Mucosa of stomach (tissue), 1 donor: Measurements from ENCODE around the gene ACVR1B.
"Not testable (repeated sequence)": the region's sequence is repeated elsewhere in the genome, so short reads cannot be mapped to it uniquely, and the experiment has no call there.

ENCODE experiments used
- H3K27me3 ChIP-seq: one replicate; pipeline ENCODE4 v1.7.0; 2013; ENCODE audit warnings: mild to moderate bottlenecking, low read length; ENCODE audit not compliant: control insufficient read depth, insufficient read depth
- H3K36me3 ChIP-seq: one replicate; pipeline ENCODE4 v1.7.0; 2013; ENCODE audit warnings: low read length; ENCODE audit not compliant: control insufficient read depth, insufficient read depth
- H3K4me1 ChIP-seq: one replicate; pipeline ENCODE4 v1.7.0; 2013; ENCODE audit warnings: mild to moderate bottlenecking, low read length; ENCODE audit not compliant: control insufficient read depth, insufficient read depth
- H3K4me3 ChIP-seq: one replicate; pipeline ENCODE4 v1.7.0; 2013; ENCODE audit warnings: low read length
- H3K9ac ChIP-seq: one replicate; pipeline ENCODE4 v1.7.0; 2013; ENCODE audit warnings: mild to moderate bottlenecking, low read length, moderate library complexity
- H3K9me3 ChIP-seq: one replicate; pipeline ENCODE4 v1.7.0; 2013; ENCODE audit warnings: mild to moderate bottlenecking, low read length, moderate library complexity; ENCODE audit not compliant: control insufficient read depth
- donor health status: Pancreatic carcinoma.

ACVR1B gene

GRCh38 chr12:51963477-51963876 lies 12.0 kb downstream of the ACVR1B start:
- peaks cover 33% of the 10 kb centered on the region for H3K4me1 ChIP-seq
- no peaks in the 10 kb centered on the region for H3K27me3 ChIP-seq

GRCh38 chr12:51969643-51970042 lies 18.1 kb downstream of the ACVR1B start:
- Histone ChIP-seq H3K36me3 (no peaks in the 10 kb centered on the region), H3K9me3 (no peaks in the 10 kb centered on the region), H3K4me3 (no peak overlapping the region), H3K4me1 (peaks cover 37% of the 10 kb centered on the region), H3K9ac (no peak overlapping the region), H3K27me3 (no peaks in the 10 kb centered on the region)

More at GRCh38 chr12:51963477-51963876, 12.0 kb downstream of the ACVR1B start:
- Histone ChIP-seq H3K4me3 (no peak overlapping the region), H3K9me3 (no peaks in the 10 kb centered on the region), H3K36me3 (no peaks in the 10 kb centered on the region), H3K9ac (no peak overlapping the region)

GRCh38 chr12:51970904-51971646 lies 19.6 kb downstream of the ACVR1B start:
- Histone ChIP-seq H3K27me3 (no peaks in the 10 kb centered on the region), H3K9ac (no peak overlapping the region), H3K9me3 (no peaks in the 10 kb centered on the region), H3K4me1 (peaks cover 49% of the 10 kb centered on the region), H3K36me3 (peaks cover 6% of the 10 kb centered on the region), H3K4me3 (no peak overlapping the region)

GRCh38 chr12:51971679-51972421 lies 20.4 kb downstream of the ACVR1B start:
- H3K4me3 ChIP-seq: no peak overlapping the region
- H3K27me3 ChIP-seq: no peaks in the 10 kb centered on the region
- H3K9me3 ChIP-seq: no peaks in the 10 kb centered on the region
- H3K36me3 ChIP-seq: peaks cover 10% of the 10 kb centered on the region
- H3K9ac ChIP-seq: no peak overlapping the region
- H3K4me1 ChIP-seq: peaks cover 56% of the 10 kb centered on the region

- Histone ChIP-seq H3K36me3 (peaks cover 11% of the 10 kb centered on the region), H3K9me3 (no peaks in the 10 kb centered on the region), H3K27me3 (no peaks in the 10 kb centered on the region), H3K4me3 (no peak overlapping the region), H3K4me1 (peaks cover 57% of the 10 kb centered on the region), H3K9ac (no peak overlapping the region)
These were observed 20.9 kb downstream of the ACVR1B start for GRCh38 chr12:51972422-51972812.

GRCh38 chr12:51972849-51973273 lies 21.4 kb downstream of the ACVR1B start:
- Histone ChIP-seq H3K36me3 (peaks cover 11% of the 10 kb centered on the region), H3K9me3 (no peaks in the 10 kb centered on the region), H3K4me3 (no peak overlapping the region), H3K9ac (no peak overlapping the region), H3K4me1 (peaks cover 57% of the 10 kb centered on the region), H3K27me3 (no peaks in the 10 kb centered on the region)

- Histone ChIP-seq H3K4me3 (no peak overlapping the region), H3K9me3 (no peaks in the 10 kb centered on the region), H3K9ac (no peak overlapping the region), H3K36me3 (peaks cover 11% of the 10 kb centered on the region), H3K4me1 (peaks cover 57% of the 10 kb centered on the region), H3K27me3 (no peaks in the 10 kb centered on the region)
These were observed 22.1 kb downstream of the ACVR1B start for GRCh38 chr12:51973560-51973959.

- H3K4me1 ChIP-seq: peaks cover 58% of the 10 kb centered on the region
- H3K9me3 ChIP-seq: no peaks in the 10 kb centered on the region
- peaks cover 11% of the 10 kb centered on the region for H3K36me3 ChIP-seq
- H3K9ac ChIP-seq: no peak overlapping the region
- no peak overlapping the region for H3K4me3 ChIP-seq
- no peaks in the 10 kb centered on the region for H3K27me3 ChIP-seq
These were observed 23.1 kb downstream of the ACVR1B start for GRCh38 chr12:51974646-51975045.

GRCh38 chr12:51975196-51975595 lies 23.7 kb downstream of the ACVR1B start:
- H3K9me3 ChIP-seq: no peaks in the 10 kb centered on the region
- H3K27me3 ChIP-seq: no peaks in the 10 kb centered on the region
- peaks cover 64% of the 10 kb centered on the region for H3K4me1 ChIP-seq
- peaks cover 11% of the 10 kb centered on the region for H3K36me3 ChIP-seq
- H3K4me3 ChIP-seq: no peak overlapping the region
- H3K9ac ChIP-seq: no peak overlapping the region

GRCh38 chr12:51976376-51977160 lies 25.1 kb downstream of the ACVR1B start:
- no peaks in the 10 kb centered on the region for H3K27me3 ChIP-seq
- H3K36me3 ChIP-seq: peaks cover 11% of the 10 kb centered on the region
- H3K9me3 ChIP-seq: no peaks in the 10 kb centered on the region
- peaks cover 62% of the 10 kb centered on the region for H3K4me1 ChIP-seq
- no peak overlapping the region for H3K9ac ChIP-seq
- H3K4me3 ChIP-seq: no peak overlapping the region

- Histone ChIP-seq H3K4me3 (no peak overlapping the region), H3K4me1 (peaks cover 54% of the 10 kb centered on the region), H3K27me3 (no peaks in the 10 kb centered on the region), H3K9me3 (no peaks in the 10 kb centered on the region), H3K9ac (no peak overlapping the region), H3K36me3 (peaks cover 11% of the 10 kb centered on the region)
These were observed 25.8 kb downstream of the ACVR1B start for GRCh38 chr12:51977320-51977753.

GRCh38 chr12:51979306-51979705 lies 27.8 kb downstream of the ACVR1B start:
- Histone ChIP-seq H3K4me1 (peaks cover 38% of the 10 kb centered on the region), H3K36me3 (peaks cover 11% of the 10 kb centered on the region)
- H3K9me3 ChIP-seq, H3K4me3 ChIP-seq, H3K27me3 ChIP-seq, H3K9ac ChIP-seq: not testable (repeated sequence)
